ENCODE results near the gene CACHD1.

CACHD1 gene

GRCh38 chr1:64523413-64524337 lies 53.7 kb downstream of the CACHD1 start:
- no peak overlapping the region for H3K9ac ChIP-seq (ENCODE audit: low read depth, low read length)
- H3K36me3 ChIP-seq (ENCODE audit: insufficient read depth, low read length): no peaks in the 10 kb centered on the region
- peak overlapping the region; percentile 27; the same call in 1 of the 2 replicates for H3K27ac ChIP-seq (ENCODE audit: low read depth, low read length)
- H3K4me3 ChIP-seq (ENCODE audit: low read length): 0 out of 2 replicates have a peak overlapping the region, but pooled peaks have one; percentile 0
- no peaks in the 10 kb centered on the region for H3K27me3 ChIP-seq (ENCODE audit: insufficient read depth, low read length)
- WGBS: 44% methylated on average over 5 of the region's 5 CpGs
- no peaks in the 10 kb centered on the region for H3K9me3 ChIP-seq (ENCODE audit: insufficient read depth, low read depth, low read length)
- H3K4me1 ChIP-seq (ENCODE audit: insufficient read depth, low read length): peaks cover 82% of the 10 kb centered on the region

GRCh38 chr1:64524614-64525013 lies 54.7 kb downstream of the CACHD1 start:
- Histone ChIP-seq H3K9me3 (ENCODE audit: insufficient read depth, low read depth, low read length) (no peaks in the 10 kb centered on the region), H3K9ac (ENCODE audit: low read depth, low read length) (no peak overlapping the region), H3K4me1 (ENCODE audit: insufficient read depth, low read length) (peaks cover 73% of the 10 kb centered on the region), H3K36me3 (ENCODE audit: insufficient read depth, low read length) (no peaks in the 10 kb centered on the region), H3K27me3 (ENCODE audit: insufficient read depth, low read length) (no peaks in the 10 kb centered on the region), H3K27ac (ENCODE audit: low read depth, low read length) (peak overlapping the region; percentile 4; the same call in 1 of the 2 replicates), H3K4me3 (ENCODE audit: low read length) (no peak overlapping the region)
- 78% methylated on average over 1 of the region's 2 CpGs for WGBS

- H3K27me3 ChIP-seq (ENCODE audit: insufficient read depth, low read length): no peaks in the 10 kb centered on the region
- 93% methylated on average over 3 of the region's 3 CpGs for WGBS
- H3K27ac ChIP-seq (ENCODE audit: low read depth, low read length): no peak overlapping the region
- H3K36me3 ChIP-seq (ENCODE audit: insufficient read depth, low read length): no peaks in the 10 kb centered on the region
- peaks cover 67% of the 10 kb centered on the region for H3K4me1 ChIP-seq (ENCODE audit: insufficient read depth, low read length)
- no peaks in the 10 kb centered on the region for H3K9me3 ChIP-seq (ENCODE audit: insufficient read depth, low read depth, low read length)
- H3K9ac ChIP-seq (ENCODE audit: low read depth, low read length): no peak overlapping the region
- H3K4me3 ChIP-seq (ENCODE audit: low read length): no peak overlapping the region
Measured at GRCh38 chr1:64525116-64525686, 55.3 kb downstream of the CACHD1 start.

GRCh38 chr1:64526312-64526711 lies 56.4 kb downstream of the CACHD1 start:
- Histone ChIP-seq H3K4me3 (ENCODE audit: low read length) (no peak overlapping the region), H3K27me3 (ENCODE audit: insufficient read depth, low read length) (no peaks in the 10 kb centered on the region), H3K9me3 (ENCODE audit: insufficient read depth, low read depth, low read length) (no peaks in the 10 kb centered on the region), H3K27ac (ENCODE audit: low read depth, low read length) (no peak overlapping the region), H3K4me1 (ENCODE audit: insufficient read depth, low read length) (peaks cover 62% of the 10 kb centered on the region), H3K36me3 (ENCODE audit: insufficient read depth, low read length) (no peaks in the 10 kb centered on the region), H3K9ac (ENCODE audit: low read depth, low read length) (no peak overlapping the region)
- 78% methylated on average over 3 of the region's 3 CpGs for WGBS

DNA sequence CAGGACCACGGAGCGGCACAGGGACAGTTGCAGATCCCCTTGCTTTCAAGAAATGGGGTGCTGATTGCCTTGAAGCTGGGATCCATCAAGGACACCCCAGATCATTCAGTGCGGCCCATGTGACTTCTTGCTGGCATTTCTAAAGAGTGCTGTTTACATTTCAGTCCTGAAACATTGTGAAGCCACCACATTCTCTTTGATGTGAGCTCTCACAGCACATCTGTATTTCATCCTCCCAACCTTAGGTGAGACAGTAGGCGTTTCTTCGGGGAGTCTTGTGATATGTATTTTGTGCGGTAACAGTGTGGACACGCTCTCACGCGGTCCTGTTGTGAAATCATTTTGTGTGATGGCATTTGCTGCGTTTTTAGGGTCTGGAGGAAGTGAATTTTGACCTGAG lies 57.2 kb downstream of the CACHD1 start:
- H3K9ac ChIP-seq (ENCODE audit: low read depth, low read length): no peak overlapping the region
- peaks cover 63% of the 10 kb centered on the region for H3K4me1 ChIP-seq (ENCODE audit: insufficient read depth, low read length)
- 82% methylated on average over 10 of the region's 10 CpGs for WGBS
- H3K4me3 ChIP-seq (ENCODE audit: low read length): no peak overlapping the region
- no peaks in the 10 kb centered on the region for H3K9me3 ChIP-seq (ENCODE audit: insufficient read depth, low read depth, low read length)
- no peak overlapping the region for H3K27ac ChIP-seq (ENCODE audit: low read depth, low read length)
- H3K36me3 ChIP-seq (ENCODE audit: insufficient read depth, low read length): no peaks in the 10 kb centered on the region
- no peaks in the 10 kb centered on the region for H3K27me3 ChIP-seq (ENCODE audit: insufficient read depth, low read length)

- no peaks in the 10 kb centered on the region for H3K27me3 ChIP-seq (ENCODE audit: insufficient read depth, low read length)
- H3K9ac ChIP-seq (ENCODE audit: low read depth, low read length): no peak overlapping the region
- H3K27ac ChIP-seq (ENCODE audit: low read depth, low read length): no peak overlapping the region
- no peaks in the 10 kb centered on the region for H3K36me3 ChIP-seq (ENCODE audit: insufficient read depth, low read length)
- H3K4me1 ChIP-seq (ENCODE audit: insufficient read depth, low read length): peaks cover 61% of the 10 kb centered on the region
- H3K9me3 ChIP-seq (ENCODE audit: insufficient read depth, low read depth, low read length): no peaks in the 10 kb centered on the region
- H3K4me3 ChIP-seq (ENCODE audit: low read length): no peak overlapping the region
Measured at GRCh38 chr1:64527786-64528185, 57.9 kb downstream of the CACHD1 start.

DNA sequence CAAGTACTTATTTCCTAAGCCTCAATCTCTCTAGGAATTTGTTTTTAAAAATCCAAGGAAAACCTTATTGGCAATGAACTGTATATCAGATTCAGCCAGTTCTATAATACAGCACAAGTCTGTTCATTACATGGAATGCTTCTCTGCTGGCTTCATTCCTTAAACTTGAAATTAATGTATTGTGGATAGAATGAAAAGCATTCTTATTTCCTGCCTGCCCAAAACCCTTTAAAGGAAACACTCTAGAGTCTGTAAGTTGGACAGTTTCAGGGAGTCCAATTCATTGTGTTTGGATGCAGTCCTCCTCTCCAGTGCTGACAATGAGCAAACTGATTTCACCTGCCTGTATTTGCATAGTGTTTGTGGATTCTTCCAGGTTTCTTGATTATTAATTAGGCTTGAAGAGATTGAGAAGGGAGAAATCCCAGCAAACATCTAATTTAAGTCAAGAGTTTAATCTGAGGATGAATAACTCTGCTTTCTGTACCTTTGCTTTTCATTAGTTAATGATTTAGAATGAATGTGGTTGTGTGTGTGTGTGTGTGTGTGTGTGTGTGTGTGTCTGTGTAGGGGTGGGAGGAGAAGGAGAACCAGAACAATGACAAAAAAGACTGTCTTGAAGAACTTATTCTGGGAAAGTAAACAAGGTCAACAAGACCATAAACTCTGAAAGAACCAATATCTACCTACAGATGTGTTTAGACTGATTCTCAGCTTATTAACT lies 61.2 kb downstream of the CACHD1 start:
- Histone ChIP-seq H3K4me3 (ENCODE audit: low read length) (no peak overlapping the region), H3K36me3 (ENCODE audit: insufficient read depth, low read length) (no peaks in the 10 kb centered on the region), H3K27me3 (ENCODE audit: insufficient read depth, low read length) (no peaks in the 10 kb centered on the region), H3K27ac (ENCODE audit: low read depth, low read length) (no peak overlapping the region), H3K4me1 (ENCODE audit: insufficient read depth, low read length) (peaks cover 37% of the 10 kb centered on the region), H3K9ac (ENCODE audit: low read depth, low read length) (no peak overlapping the region), H3K9me3 (ENCODE audit: insufficient read depth, low read depth, low read length) (no peaks in the 10 kb centered on the region)

DNA sequence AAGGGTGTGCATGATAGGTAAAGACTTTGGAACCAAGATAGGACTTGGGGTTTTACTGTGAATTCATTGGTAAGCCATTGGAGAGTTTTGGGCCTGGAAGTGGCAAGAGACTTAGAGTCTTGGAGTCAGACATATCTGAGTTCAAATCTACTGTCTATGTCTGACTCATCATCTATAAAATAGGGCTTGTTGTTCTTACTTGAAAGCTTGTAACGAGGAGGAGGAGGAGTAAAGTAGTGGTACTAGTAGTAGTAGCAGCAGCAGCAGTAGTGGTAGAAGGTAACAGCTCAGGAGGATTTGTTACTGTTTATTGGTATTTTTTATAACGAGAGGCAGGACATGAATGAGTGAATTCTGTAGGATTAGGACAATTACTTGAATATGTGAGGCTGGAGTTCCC lies 62.7 kb downstream of the CACHD1 start:
- peaks cover 35% of the 10 kb centered on the region for H3K4me1 ChIP-seq (ENCODE audit: insufficient read depth, low read length)
- WGBS: 94% methylated on average over 2 of the region's 2 CpGs
- no peaks in the 10 kb centered on the region for H3K9me3 ChIP-seq (ENCODE audit: insufficient read depth, low read depth, low read length)
- no peaks in the 10 kb centered on the region for H3K36me3 ChIP-seq (ENCODE audit: insufficient read depth, low read length)
- no peak overlapping the region for H3K4me3 ChIP-seq (ENCODE audit: low read length)
- H3K27ac ChIP-seq (ENCODE audit: low read depth, low read length): no peak overlapping the region
- no peaks in the 10 kb centered on the region for H3K27me3 ChIP-seq (ENCODE audit: insufficient read depth, low read length)
- H3K9ac ChIP-seq (ENCODE audit: low read depth, low read length): no peak overlapping the region

GRCh38 chr1:64535938-64536835 lies 66.3 kb downstream of the CACHD1 start:
- H3K9me3 ChIP-seq (ENCODE audit: insufficient read depth, low read depth, low read length): no peaks in the 10 kb centered on the region
- peaks cover 60% of the 10 kb centered on the region for H3K4me1 ChIP-seq (ENCODE audit: insufficient read depth, low read length)
- no peak overlapping the region for H3K27ac ChIP-seq (ENCODE audit: low read depth, low read length)
- WGBS: 90% methylated on average over 10 of the region's 10 CpGs
- no peaks in the 10 kb centered on the region for H3K36me3 ChIP-seq (ENCODE audit: insufficient read depth, low read length)
- no peak overlapping the region for H3K9ac ChIP-seq (ENCODE audit: low read depth, low read length)
- no peak overlapping the region for H3K4me3 ChIP-seq (ENCODE audit: low read length)
- no peaks in the 10 kb centered on the region for H3K27me3 ChIP-seq (ENCODE audit: insufficient read depth, low read length)

DNA sequence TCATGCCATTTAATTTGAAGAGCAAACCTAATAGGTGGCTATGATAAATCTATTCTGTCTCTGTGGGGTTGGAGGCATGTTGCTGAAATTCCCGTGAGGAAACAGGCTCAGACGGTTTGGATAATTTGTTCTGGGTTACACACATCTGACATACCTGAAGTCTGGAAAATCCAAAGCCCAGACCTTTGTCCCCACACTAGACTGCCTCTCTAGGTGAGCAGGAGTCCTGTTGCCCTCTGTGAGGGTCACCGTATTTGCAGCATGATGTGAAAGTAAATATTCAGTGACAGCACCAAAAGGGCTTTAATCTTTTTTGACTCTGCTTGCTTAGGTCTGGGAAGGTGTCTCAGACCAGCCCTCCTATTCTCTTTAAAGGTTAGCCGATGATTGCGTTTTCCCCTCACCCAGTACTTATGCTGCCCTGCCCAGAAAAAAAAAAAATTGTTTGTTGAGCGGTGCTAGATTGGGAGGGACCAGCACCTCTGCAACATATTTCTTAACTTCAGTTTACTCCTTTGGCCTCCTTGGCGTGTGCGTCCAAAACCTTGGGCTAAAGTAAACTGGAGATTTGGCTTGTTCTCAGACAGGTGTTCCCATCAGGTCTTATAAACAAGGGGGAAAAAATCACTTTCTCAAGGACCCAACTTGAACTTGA lies 67.0 kb downstream of the CACHD1 start:
- Histone ChIP-seq H3K9me3 (ENCODE audit: insufficient read depth, low read depth, low read length) (no peaks in the 10 kb centered on the region), H3K27ac (ENCODE audit: low read depth, low read length) (0 out of 2 replicates have a peak overlapping the region, but pooled peaks have one; percentile 31), H3K4me1 (ENCODE audit: insufficient read depth, low read length) (peaks cover 56% of the 10 kb centered on the region), H3K27me3 (ENCODE audit: insufficient read depth, low read length) (no peaks in the 10 kb centered on the region), H3K36me3 (ENCODE audit: insufficient read depth, low read length) (no peaks in the 10 kb centered on the region), H3K9ac (ENCODE audit: low read depth, low read length) (no peak overlapping the region), H3K4me3 (ENCODE audit: low read length) (no peak overlapping the region)
- WGBS: 71% methylated on average over 8 of the region's 8 CpGs

Data from HUES64 (cell line).